ENCODE data around the gene NFIC.
"Not testable (repeated sequence)": the region's sequence is repeated elsewhere in the genome, so short reads cannot be mapped to it uniquely, and the experiment has no call there.

Gene NFIC

DNA sequence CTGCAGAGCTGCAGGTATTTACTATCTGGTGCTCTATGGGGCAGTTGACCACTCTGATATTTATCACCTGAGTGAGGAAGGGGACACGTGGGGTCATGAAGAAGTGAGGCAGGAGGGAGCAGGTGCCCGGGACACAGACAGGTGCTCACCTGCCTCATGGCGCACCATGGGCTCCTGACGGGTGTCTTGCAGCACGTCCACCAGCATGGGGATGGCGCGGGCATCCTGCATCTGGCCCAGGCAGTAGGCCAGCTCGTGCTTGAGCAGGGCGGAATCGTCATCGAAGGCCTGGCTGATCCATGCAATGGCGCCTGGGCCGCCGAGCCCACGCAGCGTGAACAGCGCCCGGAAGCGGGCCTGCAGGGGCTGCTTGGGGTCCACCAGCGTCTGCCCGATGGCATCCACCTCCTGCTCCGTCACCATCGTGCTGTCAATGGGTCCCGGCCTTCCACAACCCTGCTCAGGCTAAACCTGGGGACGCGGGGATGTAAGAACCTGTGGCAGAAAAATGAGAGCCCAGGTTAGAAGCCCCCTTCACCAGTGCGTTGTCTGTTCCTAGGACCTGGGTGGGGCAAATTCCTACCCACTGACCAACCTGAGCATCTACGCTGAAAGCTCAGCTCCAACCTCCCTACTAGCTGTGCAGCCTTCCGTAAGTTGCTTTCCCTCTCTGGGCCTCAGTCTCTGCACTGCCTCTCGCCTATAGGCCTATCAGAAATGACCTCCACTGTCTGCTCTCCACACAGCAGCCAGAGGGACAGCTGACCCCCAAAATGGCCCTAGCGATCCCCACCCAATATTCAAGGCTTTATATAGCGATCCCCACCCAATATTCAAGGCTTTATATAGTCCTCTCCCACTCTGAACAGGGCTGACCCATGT lies 130.2 kb downstream of the NFIC start:
- DNase-seq, result no peak

DNA sequence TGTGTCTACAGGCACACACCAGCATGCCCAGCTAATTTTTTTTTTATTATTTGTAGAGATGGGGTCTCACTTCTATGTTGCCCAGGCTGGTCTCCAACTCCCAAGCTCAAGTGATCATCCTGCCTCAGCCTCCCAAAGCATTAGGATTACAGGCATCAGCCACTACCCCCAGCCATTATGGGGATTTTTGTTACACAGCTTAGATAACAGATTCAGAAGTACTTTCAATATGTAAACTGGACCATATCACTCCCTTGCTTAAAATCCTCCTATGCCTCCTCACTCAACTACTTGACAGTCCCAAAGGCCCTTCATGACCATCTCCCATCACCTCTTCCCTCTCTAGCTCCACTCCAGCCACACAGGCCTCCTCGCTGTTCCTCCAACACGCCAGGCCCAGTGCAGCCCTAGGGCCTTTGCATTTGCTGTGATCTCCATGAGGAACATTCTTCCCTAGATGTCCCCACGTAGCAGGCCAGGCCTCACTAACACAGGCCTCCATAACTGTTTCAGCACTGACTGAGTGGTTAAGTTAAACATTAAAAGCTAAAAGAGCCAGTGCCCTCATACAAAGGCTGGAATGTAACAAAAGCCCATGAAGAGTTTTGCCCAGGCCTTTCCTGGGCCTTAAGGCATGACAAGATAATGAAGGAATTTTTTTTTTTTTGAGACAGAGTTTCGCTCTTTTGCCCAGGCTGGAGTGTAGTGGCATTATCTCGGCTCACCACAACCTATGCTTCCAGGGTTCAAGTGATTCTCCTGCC lies 131.6 kb downstream of the NFIC start:
- no peak for DNase-seq

GRCh38 chr19:3499738-3500428 lies 133.5 kb downstream of the NFIC start:
- DNase-seq, result no peak

- DNase-seq, result peak; percentile 94
Measured at GRCh38 chr19:3500429-3501101, 134.2 kb downstream of the NFIC start, which contains the start of gene DOHH. TSS of gene DOHH (minus strand) at chr19:3500674. CDS start at chr19:3496814, 3,860 bp downstream.

- no peak for DNase-seq
Measured at GRCh38 chr19:3501780-3502179, 135.4 kb downstream of the NFIC start.

DNA sequence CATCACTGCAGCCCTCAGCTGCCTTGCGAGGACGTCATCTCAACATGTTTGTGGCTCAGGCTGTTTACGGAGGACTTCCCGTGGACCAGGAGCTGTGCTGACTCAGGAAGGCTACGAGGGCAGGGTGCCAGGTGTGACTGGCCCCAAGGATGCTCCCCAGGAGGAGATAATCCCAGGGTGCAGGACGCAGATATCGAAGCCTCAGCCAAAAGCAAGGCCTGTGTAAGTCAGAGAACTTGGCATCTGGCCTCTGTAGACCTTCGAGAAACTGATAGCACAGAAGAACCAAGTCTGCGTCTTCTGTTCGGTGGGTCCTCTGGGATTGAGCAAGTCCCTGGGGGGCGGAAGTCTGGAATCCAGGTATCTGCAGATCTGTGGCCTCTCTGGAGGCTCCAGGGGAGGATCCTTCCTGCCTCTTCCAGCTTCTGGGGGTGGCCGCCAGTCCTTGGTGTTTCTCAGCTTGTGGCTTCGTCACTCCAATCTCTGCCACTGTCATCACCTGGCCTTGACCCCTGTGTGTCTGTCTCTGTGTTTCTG lies 136.7 kb downstream of the NFIC start:
- DNase-seq, result no peak

DNA sequence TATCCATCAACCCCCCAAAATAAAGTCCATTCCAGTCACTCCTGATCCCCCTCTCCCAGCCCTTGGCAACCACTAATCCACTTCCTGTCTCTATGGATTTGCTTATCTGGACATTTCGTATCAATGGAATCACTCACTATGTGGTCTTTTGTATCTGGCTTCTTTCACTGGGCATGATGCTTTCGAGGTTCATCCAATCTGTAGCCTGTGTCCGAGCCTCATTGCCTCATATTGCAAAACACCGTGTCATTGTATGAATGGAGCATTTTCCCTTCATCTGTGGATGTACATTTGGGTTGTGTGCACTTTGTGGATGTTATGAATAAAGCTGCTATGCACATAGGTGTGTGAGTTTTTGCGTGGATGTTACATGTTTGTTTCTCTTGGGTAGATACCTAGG lies 138.4 kb downstream of the NFIC start:
- DNase-seq, result no peak

DNA sequence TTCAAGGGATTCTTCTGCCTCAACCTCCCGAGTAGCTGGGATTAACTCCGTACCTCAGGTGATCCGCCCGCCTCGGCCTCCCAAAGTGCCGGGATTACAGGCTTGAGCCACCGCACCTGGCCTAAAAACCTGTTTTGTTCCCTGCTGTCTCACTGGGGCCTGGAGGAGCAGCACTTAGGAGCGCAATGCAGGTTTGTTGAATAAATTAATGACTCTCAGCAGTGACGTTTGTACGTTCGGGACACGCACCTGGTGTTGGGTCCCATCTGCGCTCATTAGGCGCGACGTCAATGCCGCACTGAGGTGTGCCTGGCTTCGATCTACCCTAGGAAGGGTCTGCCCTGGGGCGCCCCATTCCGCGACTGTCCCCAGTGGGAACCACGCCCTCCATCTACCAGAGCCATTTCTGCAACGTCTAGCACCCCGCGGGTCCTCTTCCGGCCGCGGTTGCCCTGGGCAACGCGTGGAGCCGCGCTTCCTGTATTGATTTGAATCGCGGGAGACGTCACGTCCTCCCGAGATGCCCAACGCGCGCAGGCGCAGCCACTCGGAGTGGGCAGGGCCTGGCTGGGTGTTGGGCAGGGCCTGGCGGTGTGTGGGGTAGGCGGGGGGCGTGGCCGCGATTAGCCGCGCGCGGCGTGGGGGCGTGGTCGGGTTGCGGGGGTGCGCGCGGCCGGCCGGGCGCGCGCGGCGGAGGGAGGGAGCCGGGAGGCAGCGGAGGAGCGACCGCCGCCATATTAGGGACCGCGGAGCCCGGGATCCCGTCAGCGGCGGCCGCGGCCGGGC lies 139.4 kb downstream of the NFIC start, which contains the start of gene FZR1:
FZR1 (plus strand) TSS at position 714 of the 786 bp plus-strand sequence. CDS start 16,679 bp downstream, outside the sequence.
- DNase-seq, result peak; percentile 99

DNA sequence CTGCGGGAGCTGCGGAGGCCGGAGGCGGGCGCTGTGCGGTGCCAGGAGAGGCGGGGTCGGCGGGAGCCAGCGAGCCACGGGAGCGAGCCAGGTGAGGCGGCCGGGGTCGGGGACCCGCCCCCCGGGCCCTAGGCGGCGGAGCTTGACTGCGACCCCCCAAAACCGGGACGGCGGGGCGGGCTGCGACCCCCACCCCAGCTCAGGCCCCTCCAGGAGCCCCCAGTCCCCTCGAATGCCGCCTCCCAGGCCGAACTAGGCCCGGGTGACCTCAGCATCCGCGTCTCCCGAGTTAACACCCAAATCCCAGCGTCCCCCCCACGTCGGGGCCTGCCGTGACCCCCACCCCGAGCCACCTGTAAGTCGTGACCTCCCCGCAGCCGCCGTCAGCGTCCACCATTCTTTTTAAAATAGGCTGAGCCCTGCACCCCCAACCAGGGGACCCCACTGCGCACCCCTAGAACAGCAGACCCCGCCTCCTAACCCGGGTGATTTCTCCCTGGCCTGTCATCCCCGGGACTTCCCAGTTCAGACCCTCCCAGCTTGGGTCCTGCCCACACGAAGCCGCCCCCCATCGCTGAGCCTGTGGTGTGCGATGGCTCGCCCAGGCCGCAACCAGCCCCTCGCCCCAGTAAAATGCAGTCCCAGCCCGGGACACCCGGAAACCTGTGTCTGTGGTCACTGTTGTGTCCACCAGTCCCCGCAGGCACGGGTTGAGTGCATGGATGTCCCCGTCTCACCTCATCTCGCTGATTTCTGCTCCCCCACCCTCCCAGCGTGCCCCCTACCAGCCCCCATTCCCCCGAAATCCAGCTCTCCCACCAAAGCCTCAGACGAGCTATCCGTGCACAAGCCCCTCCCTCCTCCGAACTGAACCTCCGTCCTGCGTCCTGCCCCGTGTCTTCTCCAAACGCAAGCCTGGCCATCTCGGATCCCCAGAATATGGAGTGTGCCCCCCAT lies 140.3 kb downstream of the NFIC start:
- DNase-seq, result no peak

DNA sequence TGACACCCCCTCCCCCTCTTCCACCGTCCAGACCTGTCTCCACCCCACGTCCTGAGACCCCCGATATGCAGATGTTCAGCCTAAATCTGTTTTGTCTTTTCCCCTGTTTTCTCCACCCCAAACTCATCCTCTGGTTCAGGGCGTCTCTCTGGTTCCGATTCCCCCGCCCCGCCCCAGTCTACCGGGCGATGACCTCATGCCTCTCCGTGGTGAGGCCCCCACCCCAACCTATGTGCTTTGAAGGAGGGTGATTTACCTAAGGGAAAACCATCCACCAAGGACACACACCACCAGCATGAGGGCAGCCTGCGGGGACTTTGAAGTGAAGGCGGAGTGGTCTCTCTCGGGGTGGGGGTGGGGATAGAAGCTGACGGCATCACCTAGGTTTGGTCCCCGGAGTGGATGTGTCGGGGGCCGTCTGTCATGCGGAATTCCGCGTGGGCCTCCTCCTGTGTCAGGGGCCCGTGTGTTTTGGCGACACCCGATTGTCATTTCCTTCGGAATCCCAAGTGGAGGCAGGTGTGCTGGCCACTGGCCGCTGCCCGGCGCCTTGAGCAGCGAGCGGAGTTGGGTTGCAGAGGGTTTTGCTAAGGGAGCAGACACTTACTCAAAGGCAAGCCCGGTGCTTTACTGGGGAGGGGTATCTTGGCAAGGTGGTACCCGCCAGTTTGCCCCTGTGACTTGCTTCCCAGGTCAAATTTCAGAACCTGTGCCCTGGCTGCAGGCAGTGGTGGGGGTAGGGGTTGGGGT lies 141.2 kb downstream of the NFIC start:
- no peak for DNase-seq

DNA sequence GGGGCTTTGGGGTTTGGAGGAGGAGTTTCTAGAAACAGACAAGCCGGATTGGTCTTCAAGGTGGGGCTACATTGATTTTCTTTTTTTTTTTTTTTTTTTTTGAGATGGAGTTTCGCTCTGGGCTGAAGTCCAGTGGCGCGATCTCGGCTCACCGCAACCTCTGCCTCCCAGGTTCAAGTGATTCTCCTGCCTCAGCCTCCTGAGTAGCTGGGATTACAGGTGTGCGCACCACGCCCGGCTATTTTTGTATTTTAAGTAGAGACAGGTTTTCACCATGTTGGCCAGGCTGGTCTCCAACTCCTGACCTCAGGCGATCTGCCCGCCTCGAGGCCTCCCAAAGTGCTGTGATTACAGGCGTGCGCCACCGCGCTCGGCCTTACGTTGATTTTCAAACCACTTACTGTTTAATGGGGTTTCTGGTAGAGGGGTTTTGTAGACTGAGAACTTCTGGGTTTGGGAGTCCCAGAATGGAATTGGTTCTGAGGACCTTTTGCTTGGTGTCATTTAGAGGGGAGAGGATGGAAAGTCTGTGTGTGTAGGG lies 141.8 kb downstream of the NFIC start:
- not testable (repeated sequence) for DNase-seq

DNA sequence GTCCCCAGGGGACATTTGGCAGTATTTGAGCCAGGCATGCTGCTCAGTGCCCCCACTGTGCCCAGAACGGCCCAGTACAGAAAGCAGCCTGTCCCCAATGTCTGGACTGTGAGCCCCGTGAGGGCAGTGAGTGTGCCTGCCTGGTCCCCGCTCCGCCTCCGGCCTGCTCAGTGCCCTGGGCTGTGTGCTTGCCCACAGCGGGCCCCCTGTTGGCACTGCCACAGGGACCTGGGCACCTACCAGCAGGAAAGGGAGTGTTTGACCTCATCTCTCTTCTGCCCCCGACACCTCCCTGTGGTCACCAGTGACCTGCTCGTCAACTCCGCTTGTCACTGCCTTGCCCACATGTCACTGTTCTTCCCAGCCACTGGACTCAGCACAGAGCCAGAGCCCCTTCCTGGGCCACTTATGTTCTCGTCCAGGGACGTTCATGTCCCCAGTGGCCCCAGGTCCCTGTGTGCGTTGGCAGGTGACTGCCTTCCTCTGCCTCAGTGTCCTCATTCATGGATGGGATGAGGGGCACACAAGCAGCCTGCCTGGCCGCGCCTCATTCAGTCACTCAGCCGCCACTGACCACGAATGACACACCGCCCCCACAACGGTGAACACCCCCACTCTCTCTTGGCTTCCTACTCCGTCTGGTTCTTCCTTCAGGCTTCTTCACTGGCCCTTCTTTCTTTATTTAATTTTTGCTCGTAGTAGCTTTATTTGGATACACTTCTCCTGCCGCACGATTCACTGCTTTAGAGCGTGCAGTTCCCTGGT lies 142.6 kb downstream of the NFIC start:
- no peak for DNase-seq

DNA sequence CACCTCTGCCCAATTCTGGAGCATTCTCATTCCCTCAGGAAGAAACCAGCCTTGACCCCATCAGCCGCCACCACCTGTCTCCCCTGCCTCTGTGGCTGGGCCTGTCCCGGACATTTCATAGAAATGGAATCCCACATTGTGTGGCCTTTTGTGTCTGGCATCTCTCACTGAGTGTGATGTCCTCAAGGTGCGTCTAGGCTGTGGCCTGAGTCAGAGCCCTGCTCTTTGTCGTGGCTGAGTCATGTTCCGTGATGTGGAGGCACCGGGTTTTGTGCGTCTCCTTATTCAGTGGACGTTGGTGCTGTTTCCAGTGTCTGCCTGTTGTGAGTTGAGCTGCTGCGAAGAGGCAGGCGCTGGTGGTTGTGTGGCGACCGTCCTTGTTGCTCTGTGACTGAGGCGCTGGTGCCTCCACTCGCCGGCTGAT lies 143.2 kb downstream of the NFIC start:
- no peak for DNase-seq

GRCh38 chr19:3510727-3511126 lies 144.3 kb downstream of the NFIC start:
- DNase-seq, result no peak

- no peak for DNase-seq
Measured at GRCh38 chr19:3511506-3512251, 145.3 kb downstream of the NFIC start.

DNA sequence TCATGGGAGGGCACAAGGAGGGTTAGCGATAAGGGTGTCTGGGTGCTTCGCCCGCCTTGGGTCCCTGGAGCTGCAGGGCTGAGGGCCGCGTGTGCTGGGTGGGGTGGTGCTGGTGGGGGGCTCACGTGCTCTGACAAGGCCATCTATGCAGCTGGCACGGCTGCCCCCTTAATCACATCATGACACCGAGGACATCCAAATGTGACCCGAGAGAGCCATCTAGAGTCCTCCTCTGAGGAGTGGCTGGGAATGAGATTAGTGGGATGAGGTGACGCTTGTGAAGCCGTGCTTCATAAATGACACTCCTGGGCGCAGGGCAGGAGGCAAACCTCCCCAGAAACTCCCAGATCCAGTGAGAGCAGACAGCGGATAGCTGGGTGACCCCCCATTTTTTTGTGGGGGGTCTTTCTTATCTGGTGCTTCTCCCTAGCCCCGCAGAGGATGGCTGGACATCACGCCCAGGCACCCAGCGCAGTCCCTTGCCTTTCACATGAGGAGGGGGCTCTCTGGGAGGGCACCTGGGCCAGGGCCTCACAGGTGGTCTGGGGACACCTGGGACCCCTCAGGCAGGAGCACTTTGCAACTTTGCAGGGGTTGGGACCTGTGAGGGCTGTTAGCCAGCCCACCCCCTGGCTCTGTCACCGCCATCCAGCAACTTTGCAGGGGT lies 146.3 kb downstream of the NFIC start:
- no peak for DNase-seq
